ENCODE measurements around the gene HIPK2. TPM values are rescaled to one million over a fixed set of nuclear protein-coding genes. Genes with fewer than 3 reads are reported as not detected.
A peak's percentile ranks its signal among the peaks of the same experiment; 100 is the strongest.

The HIPK2 gene
- polyA plus RNA-seq, 2 of the 4 experiments (the other 2 are of a cell fraction) = 11.3 to 12.1 TPM

DNA sequence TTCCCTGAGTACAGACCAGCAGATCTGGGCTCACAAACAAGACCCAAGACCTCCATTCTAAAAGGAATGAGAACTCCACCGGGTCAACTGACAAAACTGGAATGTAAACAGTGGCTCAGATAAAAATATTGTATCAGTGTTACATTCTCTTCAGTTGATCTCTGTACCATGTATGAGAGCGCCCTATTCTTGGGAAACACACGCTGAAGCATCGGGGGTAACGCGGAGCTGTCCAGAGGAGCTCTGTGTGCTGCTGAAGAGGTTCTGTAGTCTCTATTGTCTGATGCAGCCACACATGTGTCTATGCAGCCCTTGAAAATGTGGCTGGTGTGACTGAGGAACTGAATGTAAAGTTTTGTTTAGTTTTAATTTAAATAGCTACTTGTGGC is 39.7 kb downstream of the HIPK2 start:
- 86% methylated on average over 6 of the region's 6 CpGs for WGBS (ENCODE audit: missing lambda C conversion rate)
- TF ChIP-seq RCOR1 (IDR thresholded peaks at IDR 0.05; ENCODE audit: low read depth, low read length) (no peak), JUNB (IDR thresholded peaks at IDR 0.05) (no peak), KDM5A (IDR thresholded peaks at IDR 0.05) (no peak), NFE2L2 (conservative IDR thresholded peaks at IDR 0.05; ENCODE audit: low read length) (no peak), RFX5 (IDR thresholded peaks at IDR 0.05) (no peak), FOXS1 (CRISPR knock-in tag; IDR thresholded peaks at IDR 0.05) (no peak), CHD2 (IDR thresholded peaks at IDR 0.05; ENCODE audit: low read length, partially characterized antibody) (no peak), KDM1A (IDR thresholded peaks at IDR 0.05; ENCODE audit: low read depth) (no peak), ESRRA (IDR thresholded peaks at IDR 0.05; ENCODE audit: borderline replicate concordance, low read length) (no peak), TP53 (CRISPR knock-in tag; IDR thresholded peaks at IDR 0.05) (no peak), HOXB13 (CRISPR knock-in tag; IDR thresholded peaks at IDR 0.05; ENCODE audit: low read depth) (no peak), NPAS2 (CRISPR knock-in tag; IDR thresholded peaks at IDR 0.05; ENCODE audit: borderline replicate concordance) (no peak), EHF (CRISPR knock-in tag; IDR thresholded peaks at IDR 0.05) (no peak)
- TF ChIP-seq, protein P1, sequence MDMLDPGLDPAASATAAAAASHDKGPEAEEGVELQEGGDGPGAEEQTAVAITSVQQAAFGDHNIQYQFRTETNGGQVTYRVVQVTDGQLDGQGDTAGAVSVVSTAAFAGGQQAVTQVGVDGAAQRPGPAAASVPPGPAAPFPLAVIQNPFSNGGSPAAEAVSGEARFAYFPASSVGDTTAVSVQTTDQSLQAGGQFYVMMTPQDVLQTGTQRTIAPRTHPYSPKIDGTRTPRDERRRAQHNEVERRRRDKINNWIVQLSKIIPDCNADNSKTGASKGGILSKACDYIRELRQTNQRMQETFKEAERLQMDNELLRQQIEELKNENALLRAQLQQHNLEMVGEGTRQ (IDR thresholded peaks at IDR 0.05) = no peak
- TF ChIP-seq, protein P2, sequence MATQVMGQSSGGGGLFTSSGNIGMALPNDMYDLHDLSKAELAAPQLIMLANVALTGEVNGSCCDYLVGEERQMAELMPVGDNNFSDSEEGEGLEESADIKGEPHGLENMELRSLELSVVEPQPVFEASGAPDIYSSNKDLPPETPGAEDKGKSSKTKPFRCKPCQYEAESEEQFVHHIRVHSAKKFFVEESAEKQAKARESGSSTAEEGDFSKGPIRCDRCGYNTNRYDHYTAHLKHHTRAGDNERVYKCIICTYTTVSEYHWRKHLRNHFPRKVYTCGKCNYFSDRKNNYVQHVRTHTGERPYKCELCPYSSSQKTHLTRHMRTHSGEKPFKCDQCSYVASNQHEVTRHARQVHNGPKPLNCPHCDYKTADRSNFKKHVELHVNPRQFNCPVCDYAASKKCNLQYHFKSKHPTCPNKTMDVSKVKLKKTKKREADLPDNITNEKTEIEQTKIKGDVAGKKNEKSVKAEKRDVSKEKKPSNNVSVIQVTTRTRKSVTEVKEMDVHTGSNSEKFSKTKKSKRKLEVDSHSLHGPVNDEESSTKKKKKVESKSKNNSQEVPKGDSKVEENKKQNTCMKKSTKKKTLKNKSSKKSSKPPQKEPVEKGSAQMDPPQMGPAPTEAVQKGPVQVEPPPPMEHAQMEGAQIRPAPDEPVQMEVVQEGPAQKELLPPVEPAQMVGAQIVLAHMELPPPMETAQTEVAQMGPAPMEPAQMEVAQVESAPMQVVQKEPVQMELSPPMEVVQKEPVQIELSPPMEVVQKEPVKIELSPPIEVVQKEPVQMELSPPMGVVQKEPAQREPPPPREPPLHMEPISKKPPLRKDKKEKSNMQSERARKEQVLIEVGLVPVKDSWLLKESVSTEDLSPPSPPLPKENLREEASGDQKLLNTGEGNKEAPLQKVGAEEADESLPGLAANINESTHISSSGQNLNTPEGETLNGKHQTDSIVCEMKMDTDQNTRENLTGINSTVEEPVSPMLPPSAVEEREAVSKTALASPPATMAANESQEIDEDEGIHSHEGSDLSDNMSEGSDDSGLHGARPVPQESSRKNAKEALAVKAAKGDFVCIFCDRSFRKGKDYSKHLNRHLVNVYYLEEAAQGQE (IDR thresholded peaks at IDR 0.05) = no peak
- TF ChIP-seq, protein P3, sequence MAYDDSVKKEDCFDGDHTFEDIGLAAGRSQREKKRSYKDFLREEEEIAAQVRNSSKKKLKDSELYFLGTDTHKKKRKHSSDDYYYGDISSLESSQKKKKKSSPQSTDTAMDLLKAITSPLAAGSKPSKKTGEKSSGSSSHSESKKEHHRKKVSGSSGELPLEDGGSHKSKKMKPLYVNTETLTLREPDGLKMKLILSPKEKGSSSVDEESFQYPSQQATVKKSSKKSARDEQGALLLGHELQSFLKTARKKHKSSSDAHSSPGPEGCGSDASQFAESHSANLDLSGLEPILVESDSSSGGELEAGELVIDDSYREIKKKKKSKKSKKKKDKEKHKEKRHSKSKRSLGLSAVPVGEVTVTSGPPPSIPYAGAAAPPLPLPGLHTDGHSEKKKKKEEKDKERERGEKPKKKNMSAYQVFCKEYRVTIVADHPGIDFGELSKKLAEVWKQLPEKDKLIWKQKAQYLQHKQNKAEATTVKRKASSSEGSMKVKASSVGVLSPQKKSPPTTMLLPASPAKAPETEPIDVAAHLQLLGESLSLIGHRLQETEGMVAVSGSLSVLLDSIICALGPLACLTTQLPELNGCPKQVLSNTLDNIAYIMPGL (CRISPR knock-in tag; IDR thresholded peaks at IDR 0.05; ENCODE audit: borderline replicate concordance) = no peak
- TF ChIP-seq, protein P4, sequence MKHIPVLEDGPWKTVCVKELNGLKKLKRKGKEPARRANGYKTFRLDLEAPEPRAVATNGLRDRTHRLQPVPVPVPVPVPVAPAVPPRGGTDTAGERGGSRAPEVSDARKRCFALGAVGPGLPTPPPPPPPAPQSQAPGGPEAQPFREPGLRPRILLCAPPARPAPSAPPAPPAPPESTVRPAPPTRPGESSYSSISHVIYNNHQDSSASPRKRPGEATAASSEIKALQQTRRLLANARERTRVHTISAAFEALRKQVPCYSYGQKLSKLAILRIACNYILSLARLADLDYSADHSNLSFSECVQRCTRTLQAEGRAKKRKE (CRISPR knock-in tag; IDR thresholded peaks at IDR 0.05; ENCODE audit: low read depth) = no peak
- Histone ChIP-seq H3K4me1 (peaks cover 79% of the 10 kb centered on the region), H3K9me3 (peaks cover 6% of the 10 kb centered on the region; the same call in 1 of the 3 replicates), H3K27ac (peak overlapping the region; percentile 35 to 52; a peak in 4 of 6 replicates), H3K4me2 (no peak overlapping the region), H3K4me3 (no peak overlapping the region)
- ChIA-PET CTCF (interaction anchor here (1.0 to 3.4 kb wide), 4 partner anchors 8 to 17 kb away, joined by 3 to 13 read pairs (median 6); no protein-coding TSS in a partner anchor), POLR2A (no interaction called here)
- no peak for DNase-seq (ENCODE audit: low read depth in 1 of 2, low spot score in 1 of 2)
- no peak for FAIRE-seq
- no peak for ATAC-seq

DNA sequence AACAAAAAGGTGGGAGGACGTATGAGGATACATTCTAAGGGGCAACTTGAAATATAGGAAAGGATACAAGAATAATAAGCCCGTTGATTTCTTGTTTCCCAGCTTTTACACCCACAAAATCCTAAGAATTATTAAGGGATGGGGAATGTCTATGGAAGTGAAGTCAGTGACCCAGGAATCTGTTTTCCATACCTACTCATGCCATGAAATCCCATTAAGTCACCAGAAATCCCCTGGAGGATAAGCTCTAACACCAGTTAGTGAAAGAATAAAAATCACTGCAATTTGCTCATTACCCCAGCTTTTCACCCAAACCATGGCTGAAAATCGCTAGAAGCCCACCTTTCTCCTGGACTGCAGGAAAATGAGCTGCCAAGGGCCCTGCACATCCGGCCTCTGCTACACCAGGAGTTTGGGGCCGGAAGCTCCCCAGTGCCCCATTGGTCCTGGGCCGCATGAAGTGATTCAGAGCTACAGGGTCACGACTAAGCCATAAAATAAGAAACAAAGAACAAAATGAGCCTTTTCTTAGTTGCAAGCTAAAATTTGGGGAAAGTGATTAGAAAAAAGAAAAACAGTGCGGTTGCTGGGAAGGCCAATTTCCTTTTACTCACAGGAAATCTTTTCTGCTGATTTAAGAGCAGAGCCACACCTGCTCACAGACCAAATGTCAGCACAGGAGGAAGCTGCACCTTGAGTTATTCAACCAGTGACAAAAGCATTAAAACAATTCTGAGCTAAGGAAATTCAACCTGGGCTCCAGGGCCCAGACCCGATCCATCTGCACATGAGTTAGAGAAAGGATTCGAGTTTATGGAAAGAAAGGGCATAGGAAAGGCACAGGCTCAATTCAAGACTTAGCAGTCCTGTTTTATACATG is 40.3 kb downstream of the HIPK2 start:
- 80% methylated on average over 9 of the region's 10 CpGs for WGBS (ENCODE audit: missing lambda C conversion rate)
- DNase-seq (ENCODE audit: low read depth in 1 of 2, low spot score in 1 of 2) (no peak), ATAC-seq (no peak), FAIRE-seq (no peak)
- H3K4me1 ChIP-seq = peaks cover 79% of the 10 kb centered on the region
- no peak overlapping the region for H3K4me3 ChIP-seq
- H3K4me2 ChIP-seq = no peak overlapping the region
- H3K27ac ChIP-seq = peak overlapping the region; percentile 35 to 52; a peak in 4 of 6 replicates
- CTCF ChIA-PET = interaction anchor here (0.7 to 3.4 kb wide), 9 partner anchors 9 to 265 kb away, joined by 3 to 13 read pairs (median 4); no protein-coding TSS in a partner anchor
- H3K9me3 ChIP-seq = peaks cover 10% of the 10 kb centered on the region; the same call in 1 of the 3 replicates
- POLR2A ChIA-PET = no interaction called here
- no peak for TF ChIP-seq HOXA7 (CRISPR knock-in tag; IDR thresholded peaks at IDR 0.05)
- no peak for TF ChIP-seq CHD2 (IDR thresholded peaks at IDR 0.05; ENCODE audit: low read length, partially characterized antibody)
- no peak for TF ChIP-seq JUN (IDR thresholded peaks at IDR 0.05)
- TF ChIP-seq CBX2 (IDR thresholded peaks at IDR 0.05; ENCODE audit: borderline replicate concordance, low read depth) = no peak
- TF ChIP-seq TP53 (CRISPR knock-in tag; IDR thresholded peaks at IDR 0.05) = no peak
- TF ChIP-seq, protein P2 (IDR thresholded peaks at IDR 0.05) = no peak
- TF ChIP-seq RCOR1 (IDR thresholded peaks at IDR 0.05; ENCODE audit: low read depth, low read length) = no peak
- TF ChIP-seq, protein P4 (CRISPR knock-in tag; IDR thresholded peaks at IDR 0.05; ENCODE audit: low read depth) = no peak
- TF ChIP-seq ZC3H11A (IDR thresholded peaks at IDR 0.05) = no peak
- TF ChIP-seq FOXS1 (CRISPR knock-in tag; IDR thresholded peaks at IDR 0.05) = no peak
- TF ChIP-seq GATA3 (IDR thresholded peaks at IDR 0.05; ENCODE audit: borderline replicate concordance) = no peak

Data from A549 (cell line).